OCI-LY1 (cell line): ENCODE data around the gene SPOCK1.

Experiments
- CTCF ChIP-seq: fragments of 200-600 bp; sonication (generic), shearing (Covaris generic); IDR thresholded peaks from 2 replicates; pipeline ENCODE4 v1.5.1; 2017; ENCODE audit warnings: mild to moderate bottlenecking, antibody characterized with exemption, low read length, moderate library complexity, mixed read lengths
- EZH2 ChIP-seq: fragments of 200-600 bp; sonication (generic), shearing (Covaris generic); IDR thresholded peaks from 2 replicates; pipeline ENCODE4 v1.8.0; 2017; ENCODE audit warnings: borderline replicate concordance, mixed run types, mild to moderate bottlenecking, antibody characterized with exemption, low read length, moderate library complexity, mixed read lengths

- no peak for TF ChIP-seq EZH2
- TF ChIP-seq CTCF = no peak
Measured at GRCh38 chr5:137309290-137309689, 189.8 kb downstream of the SPOCK1 start.
